ENCODE data around the gene ZNF124. TPM values are rescaled to one million over a fixed set of nuclear protein-coding genes. Genes with fewer than 3 reads are reported as not detected.

ZNF124 gene
- total RNA-seq, 5 donors from 2014 or later (not counting 1 experiment from before 2014, with no cell fraction given), result 17.0 to 22.1 (median 18.3) TPM

- H3K36me3 ChIP-seq (ENCODE audit: control insufficient read depth in 2 of 2, extremely low read depth in 1 of 2, insufficient read depth in 1 of 2, low read length in 1 of 2), result peaks cover 0 to 4% of the 10 kb centered on the region in 2 donors
- peak overlapping the region; percentile 77 for H3K27ac ChIP-seq (ENCODE audit: low read length)
- POLR2A ChIA-PET, result no interaction called here
- no peaks in the 10 kb centered on the region for H3K27me3 ChIP-seq (replicated peaks in 1 of 2; ENCODE audit: control insufficient read depth in 2 of 2, extremely low read depth in 1 of 2, insufficient read depth in 2 of 2, low read length in 1 of 2)
- no peaks in the 10 kb centered on the region for H3K9me3 ChIP-seq
- ATAC-seq (replicated peaks in 1 of 4) (no peak), DNase-seq (no peak)
- peaks cover 0 to under 1% (median 0%) of the 10 kb centered on the region in 3 donors for H3K9me3 Mint-ChIP-seq
- H3K27me3 Mint-ChIP-seq, result no peaks in the 10 kb centered on the region
- CTCF ChIA-PET, result interaction anchor here in 1 of 2 donors (0.6 kb wide), 1 partner anchor 10 kb away, joined by 3 read pairs; no protein-coding TSS in a partner anchor
- peak overlapping the region in 1 of 2 donors; percentile 76 for H3K4me3 ChIP-seq (ENCODE audit: control insufficient read depth in 1 of 2, extremely low read depth in 1 of 2, low read length in 1 of 2)
- peaks cover 55 to 66% (median 64%) of the 10 kb centered on the region in 3 donors for H3K4me1 Mint-ChIP-seq
- H3K4me1 ChIP-seq (ENCODE audit: control insufficient read depth in 1 of 2, extremely low read depth in 1 of 2, insufficient read depth in 2 of 2, low read length in 2 of 2), result peaks cover 15 to 36% of the 10 kb centered on the region in 2 experiments
- H3K4me3 Mint-ChIP-seq, result peak overlapping the region in 2 of 3 donors; percentile 39 to 94
- H3K36me3 Mint-ChIP-seq, result peaks cover 15% of the 10 kb centered on the region
- peak overlapping the region; percentile 23 to 73 for H3K27ac Mint-ChIP-seq
- WGBS (ENCODE audit: insufficient coverage), result 89% methylated on average over 7 of the region's 7 CpGs
Measured at GRCh38 chr1:247211339-247211738, 39.5 kb upstream of the ZNF124 start.

- H3K9me3 ChIP-seq, result no peaks in the 10 kb centered on the region
- peak overlapping the region; percentile 76 to 85 for H3K4me3 ChIP-seq (ENCODE audit: control insufficient read depth in 1 of 2, extremely low read depth in 1 of 2, low read length in 1 of 2)
- H3K27ac ChIP-seq (ENCODE audit: low read length), result peak overlapping the region; percentile 77
- Mint-ChIP-seq H3K27me3 (no peaks in the 10 kb centered on the region), H3K4me3 (peak overlapping the region; percentile 94), H3K9me3 (peaks cover 0 to 5% (median 0%) of the 10 kb centered on the region in 3 donors), H3K4me1 (peaks cover 54 to 72% (median 70%) of the 10 kb centered on the region in 3 donors), H3K36me3 (peaks cover 23% of the 10 kb centered on the region), H3K27ac (peak overlapping the region; percentile 91 to 94)
- under 1% methylated on average over 47 of the region's 49 CpGs for WGBS (ENCODE audit: insufficient coverage)
- DNase-seq (peak; percentile 86 to 96 (median 92)), ATAC-seq (replicated peaks in 1 of 4) (peak; percentile 99)
- H3K36me3 ChIP-seq (ENCODE audit: control insufficient read depth in 2 of 2, extremely low read depth in 1 of 2, insufficient read depth in 1 of 2, low read length in 1 of 2), result peaks cover 0 to 8% of the 10 kb centered on the region in 2 donors
- ChIA-PET CTCF (no interaction called here), POLR2A (interaction anchor here (0.6 to 1.3 kb wide), 6 partner anchors 11 to 83 kb away, joined by 3 to 7 read pairs (median 3); no protein-coding TSS in a partner anchor)
- no peaks in the 10 kb centered on the region for H3K27me3 ChIP-seq (replicated peaks in 1 of 2; ENCODE audit: control insufficient read depth in 2 of 2, extremely low read depth in 1 of 2, insufficient read depth in 2 of 2, low read length in 1 of 2)
- peaks cover 15 to 44% of the 10 kb centered on the region in 2 experiments for H3K4me1 ChIP-seq (ENCODE audit: control insufficient read depth in 1 of 2, extremely low read depth in 1 of 2, insufficient read depth in 2 of 2, low read length in 2 of 2)
Measured at GRCh38 chr1:247210376-247211117, 38.7 kb upstream of the ZNF124 start.

- Mint-ChIP-seq H3K27ac (peak overlapping the region; percentile 77 to 87), H3K27me3 (no peaks in the 10 kb centered on the region), H3K4me3 (peak overlapping the region; percentile 94), H3K9me3 (peaks cover 0 to 5% (median 0%) of the 10 kb centered on the region in 3 donors), H3K4me1 (peaks cover 54 to 76% (median 74%) of the 10 kb centered on the region in 3 donors), H3K36me3 (peaks cover 23% of the 10 kb centered on the region)
- Histone ChIP-seq H3K27ac (ENCODE audit: low read length) (peak overlapping the region; percentile 77), H3K4me1 (ENCODE audit: control insufficient read depth in 1 of 2, extremely low read depth in 1 of 2, insufficient read depth in 2 of 2, low read length in 2 of 2) (peaks cover 15 to 49% of the 10 kb centered on the region in 2 experiments), H3K9me3 (no peaks in the 10 kb centered on the region), H3K4me3 (ENCODE audit: control insufficient read depth in 1 of 2, extremely low read depth in 1 of 2, low read length in 1 of 2) (peak overlapping the region; percentile 76 to 85), H3K36me3 (ENCODE audit: control insufficient read depth in 2 of 2, extremely low read depth in 1 of 2, insufficient read depth in 1 of 2, low read length in 1 of 2) (peaks cover 0 to 8% of the 10 kb centered on the region in 2 donors), H3K27me3 (replicated peaks in 1 of 2; ENCODE audit: control insufficient read depth in 2 of 2, extremely low read depth in 1 of 2, insufficient read depth in 2 of 2, low read length in 1 of 2) (no peaks in the 10 kb centered on the region)
- ChIA-PET POLR2A (interaction anchor here (0.6 to 1.3 kb wide), 7 partner anchors 10 to 389 kb away, joined by 3 to 7 read pairs (median 3); no protein-coding TSS in a partner anchor), CTCF (no interaction called here)
- 0% methylated on average over 4 of the region's 5 CpGs for WGBS (ENCODE audit: insufficient coverage)
- ATAC-seq (replicated peaks in 1 of 4) (no peak), DNase-seq (no peak)
Measured at GRCh38 chr1:247210062-247210375, 38.2 kb upstream of the ZNF124 start.

GRCh38 chr1:247209396-247209795, 37.6 kb upstream of the ZNF124 start:
- H3K36me3 Mint-ChIP-seq, result peaks cover 23% of the 10 kb centered on the region
- CTCF ChIA-PET, result no interaction called here

GRCh38 chr1:247204177-247204647, 32.4 kb upstream of the ZNF124 start:
- no peak for ATAC-seq (replicated peaks in 1 of 4)
- Histone ChIP-seq H3K36me3 (ENCODE audit: control insufficient read depth in 2 of 2, extremely low read depth in 1 of 2, insufficient read depth in 1 of 2, low read length in 1 of 2) (peaks cover 7 to 51% of the 10 kb centered on the region in 2 donors), H3K27me3 (replicated peaks in 1 of 2; ENCODE audit: control insufficient read depth in 2 of 2, extremely low read depth in 1 of 2, insufficient read depth in 2 of 2, low read length in 1 of 2) (no peaks in the 10 kb centered on the region), H3K4me1 (ENCODE audit: control insufficient read depth in 1 of 2, extremely low read depth in 1 of 2, insufficient read depth in 2 of 2, low read length in 2 of 2) (peaks cover 6 to 33% of the 10 kb centered on the region in 2 experiments), H3K9me3 (no peaks in the 10 kb centered on the region), H3K27ac (ENCODE audit: low read length) (no peak overlapping the region), H3K4me3 (ENCODE audit: control insufficient read depth in 1 of 2, extremely low read depth in 1 of 2, low read length in 1 of 2) (no peak overlapping the region)
- peaks cover 0 to 16% (median 7%) of the 10 kb centered on the region in 3 donors for H3K9me3 Mint-ChIP-seq
- H3K4me1 Mint-ChIP-seq, result peaks cover 29 to 62% (median 61%) of the 10 kb centered on the region in 3 donors
- peaks cover 68% of the 10 kb centered on the region for H3K36me3 Mint-ChIP-seq
- DNase-seq, result no peak
- H3K27ac Mint-ChIP-seq, result peak overlapping the region in 1 of 2 donors; percentile 52
- POLR2A ChIA-PET, result no interaction called here
- no peak overlapping the region for H3K4me3 Mint-ChIP-seq
- WGBS (ENCODE audit: insufficient coverage), result 95% methylated on average over 4 of the region's 7 CpGs
- CTCF ChIA-PET, result interaction anchor here in 1 of 2 donors (0.7 kb wide), 1 partner anchor 12 kb away, joined by 3 read pairs; no protein-coding TSS in a partner anchor
- no peaks in the 10 kb centered on the region for H3K27me3 Mint-ChIP-seq

More at GRCh38 chr1:247209396-247209795, 37.6 kb upstream of the ZNF124 start:
- no peaks in the 10 kb centered on the region for H3K27me3 Mint-ChIP-seq
- H3K9me3 Mint-ChIP-seq, result peaks cover 0 to 5% (median 0%) of the 10 kb centered on the region in 3 donors
- DNase-seq (peak in 1 of 35 experiments; percentile 17), ATAC-seq (replicated peaks in 1 of 4) (no peak)
- H3K4me1 ChIP-seq (ENCODE audit: control insufficient read depth in 1 of 2, extremely low read depth in 1 of 2, insufficient read depth in 2 of 2, low read length in 2 of 2), result peaks cover 15 to 54% of the 10 kb centered on the region in 2 experiments
- peak overlapping the region; percentile 77 to 87 for H3K27ac Mint-ChIP-seq
- no CpG with 5 or more reads among the region's 2 CpGs for WGBS (ENCODE audit: insufficient coverage)
- POLR2A ChIA-PET, result interaction anchor here (0.6 to 0.9 kb wide), 2 partner anchors 26 to 388 kb away, joined by 3 read pairs; no protein-coding TSS in a partner anchor
- H3K36me3 ChIP-seq (ENCODE audit: control insufficient read depth in 2 of 2, extremely low read depth in 1 of 2, insufficient read depth in 1 of 2, low read length in 1 of 2), result peaks cover 0 to 11% of the 10 kb centered on the region in 2 donors
- peaks cover 54 to 79% (median 79%) of the 10 kb centered on the region in 3 donors for H3K4me1 Mint-ChIP-seq
- H3K27me3 ChIP-seq (replicated peaks in 1 of 2; ENCODE audit: control insufficient read depth in 2 of 2, extremely low read depth in 1 of 2, insufficient read depth in 2 of 2, low read length in 1 of 2), result no peaks in the 10 kb centered on the region
- peak overlapping the region; percentile 94 for H3K4me3 Mint-ChIP-seq
- H3K27ac ChIP-seq (ENCODE audit: low read length), result no peak overlapping the region
- peak overlapping the region in 1 of 2 donors; percentile 76 for H3K4me3 ChIP-seq (ENCODE audit: control insufficient read depth in 1 of 2, extremely low read depth in 1 of 2, low read length in 1 of 2)
- H3K9me3 ChIP-seq, result no peaks in the 10 kb centered on the region

GRCh38 chr1:247198781-247199180, 27.0 kb upstream of the ZNF124 start:
- no peak overlapping the region for H3K27ac Mint-ChIP-seq
- no peaks in the 10 kb centered on the region for H3K27me3 Mint-ChIP-seq
- no peak overlapping the region for H3K4me3 Mint-ChIP-seq
- H3K36me3 ChIP-seq (ENCODE audit: control insufficient read depth in 2 of 2, extremely low read depth in 1 of 2, insufficient read depth in 1 of 2, low read length in 1 of 2), result peaks cover 15 to 71% of the 10 kb centered on the region in 2 donors
- DNase-seq (no peak), ATAC-seq (replicated peaks in 1 of 4) (no peak)
- peaks cover 0 to 21% (median 15%) of the 10 kb centered on the region in 3 donors for H3K4me1 Mint-ChIP-seq
- H3K36me3 Mint-ChIP-seq, result peaks cover 94% of the 10 kb centered on the region
- ChIA-PET CTCF (no interaction called here), POLR2A (no interaction called here)
- WGBS (ENCODE audit: insufficient coverage), result 96% methylated on average over 3 of the region's 3 CpGs
- H3K27me3 ChIP-seq (replicated peaks in 1 of 2; ENCODE audit: control insufficient read depth in 2 of 2, extremely low read depth in 1 of 2, insufficient read depth in 2 of 2, low read length in 1 of 2), result no peaks in the 10 kb centered on the region
- H3K4me1 ChIP-seq (ENCODE audit: control insufficient read depth in 1 of 2, extremely low read depth in 1 of 2, insufficient read depth in 2 of 2, low read length in 2 of 2), result no peaks in the 10 kb centered on the region
- peaks cover 12% of the 10 kb centered on the region for H3K9me3 ChIP-seq
- H3K9me3 Mint-ChIP-seq, result peaks cover 2 to 47% (median 36%) of the 10 kb centered on the region in 3 donors
- no peak overlapping the region for H3K27ac ChIP-seq (ENCODE audit: low read length)
- no peak overlapping the region for H3K4me3 ChIP-seq (ENCODE audit: control insufficient read depth in 1 of 2, extremely low read depth in 1 of 2, low read length in 1 of 2)

All from T-cell (primary cell).